ENCODE data around the gene HDDC3.
A peak's percentile ranks its signal among the peaks of the same experiment; 100 is the strongest.

The HDDC3 gene

GRCh38 chr15:90949979-90950675 lies 17.8 kb upstream of the HDDC3 start:
- ChIA-PET CTCF (interaction anchor here (1.5 kb wide), 1 partner anchor 18 kb away, joined by 9 read pairs; the partner anchor contains the start of gene HDDC3), POLR2A (ENCODE audit: low non-redundant PET) (interaction anchor here (0.9 kb wide), 1 partner anchor 15 kb away, joined by 3 read pairs; the partner anchor contains the start of gene UNC45A)
- peak overlapping the region; percentile 66 for H3K27ac ChIP-seq

GRCh38 chr15:90948506-90948905 lies 16.2 kb upstream of the HDDC3 start:
- DNase-seq (ENCODE audit: low spot score), result no peak
- no peak for TF ChIP-seq CTCF (conservative IDR thresholded peaks at IDR 0.05; ENCODE audit: low read depth)
- ChIA-PET CTCF (interaction anchor here (0.6 to 1.5 kb wide), 2 partner anchors 16 to 895 kb away, joined by 3 to 9 read pairs; partner anchors contain the start of gene HDDC3), POLR2A (ENCODE audit: low non-redundant PET) (no interaction called here)
- peak overlapping the region; percentile 66 for H3K27ac ChIP-seq

More at GRCh38 chr15:90949979-90950675, 17.8 kb upstream of the HDDC3 start:
- no peak for TF ChIP-seq CTCF (conservative IDR thresholded peaks at IDR 0.05; ENCODE audit: low read depth)
- no peak for DNase-seq (ENCODE audit: low spot score)

- no peak for TF ChIP-seq CTCF (conservative IDR thresholded peaks at IDR 0.05; ENCODE audit: low read depth)
- DNase-seq (ENCODE audit: low spot score), result no peak
- ChIA-PET CTCF (no interaction called here), POLR2A (ENCODE audit: low non-redundant PET) (no interaction called here)
- peak overlapping the region; percentile 66 for H3K27ac ChIP-seq
Observed at GRCh38 chr15:90947577-90948357, 15.4 kb upstream of the HDDC3 start.

GRCh38 chr15:90946941-90947576 lies 14.7 kb upstream of the HDDC3 start:
- CTCF ChIA-PET, result interaction anchor here (0.6 kb wide), 1 partner anchor 16 kb away, joined by 3 read pairs; no protein-coding TSS in a partner anchor

GRCh38 chr15:90946538-90946937 lies 14.2 kb upstream of the HDDC3 start:
- ChIA-PET CTCF (interaction anchor here (0.6 to 0.8 kb wide), 3 partner anchors 10 to 15 kb away, joined by 3 read pairs; partner anchors contain the start of gene HDDC3), POLR2A (ENCODE audit: low non-redundant PET) (no interaction called here)
- no peak for TF ChIP-seq CTCF (conservative IDR thresholded peaks at IDR 0.05; ENCODE audit: low read depth)
- DNase-seq (ENCODE audit: low spot score), result no peak
- H3K27ac ChIP-seq, result no peak overlapping the region

More at GRCh38 chr15:90946941-90947576, 14.7 kb upstream of the HDDC3 start:
- no peak for DNase-seq (ENCODE audit: low spot score)
- TF ChIP-seq CTCF (conservative IDR thresholded peaks at IDR 0.05; ENCODE audit: low read depth), result no peak
- POLR2A ChIA-PET (ENCODE audit: low non-redundant PET), result no interaction called here
- H3K27ac ChIP-seq, result peak overlapping the region; percentile 66; the same call in 1 of the 2 replicates

- ChIA-PET POLR2A (ENCODE audit: low non-redundant PET) (no interaction called here), CTCF (interaction anchor here (3.2 kb wide), 1 partner anchor 12 kb away, joined by 16 read pairs; no protein-coding TSS in a partner anchor)
- H3K27ac ChIP-seq, result no peak overlapping the region
- TF ChIP-seq CTCF (conservative IDR thresholded peaks at IDR 0.05; ENCODE audit: low read depth), result no peak
- no peak for DNase-seq (ENCODE audit: low spot score)
Observed at GRCh38 chr15:90945091-90945490, 12.7 kb upstream of the HDDC3 start.
